Type B pancreatic cell (in vitro differentiated cells): ENCODE data around the gene ATP5PD. TPM values are rescaled to one million over a fixed set of nuclear protein-coding genes. Genes with fewer than 3 reads are reported as not detected.
"Not testable (repeated sequence)": the region's sequence is repeated elsewhere in the genome, so short reads cannot be mapped to it uniquely, and the experiment has no call there.

Source experiments
- DNase-seq: peaks from one replicate; pipeline ENCODE4 v3.0.0; 2021; ENCODE audit warnings: mixed read lengths; ENCODE audit not compliant: unreplicated experiment; ENCODE audit errors: extremely low spot score
- H3K27ac Mint-ChIP-seq: 2 replicates; pipeline ENCODE4 v1.8.0; 2021; ENCODE audit warnings: mild to moderate bottlenecking, mixed read lengths
- H3K27me3 Mint-ChIP-seq: 2 replicates; pipeline ENCODE4 v1.8.0; 2021; ENCODE audit warnings: mixed read lengths
- H3K36me3 Mint-ChIP-seq: 2 replicates; pipeline ENCODE4 v1.8.0; 2021; ENCODE audit warnings: mixed read lengths
- H3K4me1 Mint-ChIP-seq: one replicate; pipeline ENCODE4 v1.8.0; 2021; ENCODE audit warnings: mixed read lengths; ENCODE audit not compliant: unreplicated experiment
- H3K4me3 Mint-ChIP-seq: 2 replicates; pipeline ENCODE4 v1.8.0; 2021; ENCODE audit warnings: mild to moderate bottlenecking, mixed read lengths
- H3K9me3 Mint-ChIP-seq: 2 replicates; pipeline ENCODE4 v1.8.0; 2021; ENCODE audit warnings: mixed read lengths
- CTCF ChIP-seq: fragments of 200-600 bp; sonication (generic); conservative IDR thresholded peaks from 2 replicates; pipeline ENCODE4 v1.5.0; 2021; ENCODE audit warnings: antibody characterized with exemption, mild to moderate bottlenecking
- total RNA-seq: library from RNA; stranded (reverse); gene quantifications from 2 replicates; pipeline ENCODE4 v1.2.1, GENCODE V29; 2021; ENCODE audit warnings: low replicate concordance

The ATP5PD gene
- total RNA-seq, 1 donor from 2014 or later, result 239 TPM

- DNase-seq, result no peak
- no peak overlapping the region for H3K4me3 Mint-ChIP-seq
- no peaks in the 10 kb centered on the region for H3K9me3 Mint-ChIP-seq
- H3K36me3 Mint-ChIP-seq, result peaks cover 3% of the 10 kb centered on the region
- TF ChIP-seq CTCF, result no peak
- no peak overlapping the region for H3K27ac Mint-ChIP-seq
- peaks cover 21% of the 10 kb centered on the region for H3K27me3 Mint-ChIP-seq
- peaks cover 12% of the 10 kb centered on the region for H3K4me1 Mint-ChIP-seq
Observed at GRCh38 chr17:75030161-75030560, 16.6 kb downstream of the ATP5PD start.

- H3K36me3 Mint-ChIP-seq, H3K4me3 Mint-ChIP-seq, DNase-seq, H3K4me1 Mint-ChIP-seq, H3K9me3 Mint-ChIP-seq, H3K27me3 Mint-ChIP-seq: not testable (repeated sequence)
- peak overlapping the region; percentile 76 for H3K27ac Mint-ChIP-seq
Observed at GRCh38 chr17:75026650-75027049, 20.1 kb downstream of the ATP5PD start.

GRCh38 chr17:75025398-75025734 is 21.4 kb downstream of the ATP5PD start:
- not testable (repeated sequence) for DNase-seq, H3K9me3 Mint-ChIP-seq, H3K27me3 Mint-ChIP-seq, H3K4me1 Mint-ChIP-seq, H3K4me3 Mint-ChIP-seq, H3K36me3 Mint-ChIP-seq, H3K27ac Mint-ChIP-seq

- H3K27ac Mint-ChIP-seq, result no peak overlapping the region
- peaks cover 9% of the 10 kb centered on the region for H3K36me3 Mint-ChIP-seq
- H3K27me3 Mint-ChIP-seq, result no peaks in the 10 kb centered on the region
- DNase-seq, result no peak
- no peak for TF ChIP-seq CTCF
- H3K4me3 Mint-ChIP-seq, result no peak overlapping the region
- H3K9me3 Mint-ChIP-seq, result no peaks in the 10 kb centered on the region
- H3K4me1 Mint-ChIP-seq, result no peaks in the 10 kb centered on the region
Observed at GRCh38 chr17:75024686-75025397, 21.9 kb downstream of the ATP5PD start.

- DNase-seq, result no peak
- peak overlapping the region; percentile 76 for H3K4me3 Mint-ChIP-seq
- H3K36me3 Mint-ChIP-seq, result peaks cover 13% of the 10 kb centered on the region
- H3K27ac Mint-ChIP-seq, result peak overlapping the region; percentile 85
- no peaks in the 10 kb centered on the region for H3K4me1 Mint-ChIP-seq
- H3K9me3 Mint-ChIP-seq, result no peaks in the 10 kb centered on the region
- no peak for TF ChIP-seq CTCF
- no peaks in the 10 kb centered on the region for H3K27me3 Mint-ChIP-seq
Observed at GRCh38 chr17:75020331-75021110, 26.2 kb downstream of the ATP5PD start.

- H3K9me3 Mint-ChIP-seq, result no peaks in the 10 kb centered on the region
- peak overlapping the region; percentile 85 for H3K27ac Mint-ChIP-seq
- TF ChIP-seq CTCF, result no peak
- H3K4me3 Mint-ChIP-seq, result no peak overlapping the region
- no peak for DNase-seq
- H3K27me3 Mint-ChIP-seq, result no peaks in the 10 kb centered on the region
- no peaks in the 10 kb centered on the region for H3K4me1 Mint-ChIP-seq
- H3K36me3 Mint-ChIP-seq, result peaks cover 17% of the 10 kb centered on the region
Observed at GRCh38 chr17:75019710-75020109, 27.1 kb downstream of the ATP5PD start.
